GM21515 (cell line): ENCODE measurements around the gene SCO1.
A peak's percentile ranks its signal among the peaks of the same experiment; 100 is the strongest.

Experiments
- ATAC-seq: cut with Tn5 transposase; IDR thresholded peaks from one replicate; pipeline ENCODE4 v1.9.1; 2021; ENCODE audit not compliant: unreplicated experiment

The SCO1 gene

GRCh38 chr17:10657148-10657547 is 40.2 kb downstream of the SCO1 start, which contains the start of gene MYH3:
Gene MYH3, minus strand, starts transcription at chr17:10657309. Its CDS starts 2,245 bp downstream, at chr17:10655064.
- no peak for ATAC-seq

GRCh38 chr17:10653987-10654386 is 43.3 kb downstream of the SCO1 start:
- ATAC-seq: no peak

GRCh38 chr17:10652984-10653659 is 44.2 kb downstream of the SCO1 start:
- ATAC-seq: no peak

GRCh38 chr17:10651927-10652326 is 45.4 kb downstream of the SCO1 start:
- ATAC-seq: no peak

GRCh38 chr17:10649602-10650001 is 47.7 kb downstream of the SCO1 start:
- no peak for ATAC-seq

- ATAC-seq: no peak
Observed at GRCh38 chr17:10648956-10649355, 48.4 kb downstream of the SCO1 start.

- ATAC-seq: no peak
Observed at GRCh38 chr17:10648381-10648780, 49.0 kb downstream of the SCO1 start.

- peak; percentile 64 for ATAC-seq
Observed at GRCh38 chr17:10646392-10646990, 50.8 kb downstream of the SCO1 start.

- ATAC-seq: no peak
Observed at GRCh38 chr17:10640475-10640874, 56.9 kb downstream of the SCO1 start.

- no peak for ATAC-seq
Observed at GRCh38 chr17:10638151-10638550, 59.2 kb downstream of the SCO1 start.

GRCh38 chr17:10635290-10635689 is 62.0 kb downstream of the SCO1 start:
- ATAC-seq: no peak

GRCh38 chr17:10633738-10634379 is 63.5 kb downstream of the SCO1 start:
- peak; percentile 93 for ATAC-seq

GRCh38 chr17:10631701-10632100 is 65.6 kb downstream of the SCO1 start:
- ATAC-seq: no peak

GRCh38 chr17:10631048-10631700 is 66.2 kb downstream of the SCO1 start:
- no peak for ATAC-seq

GRCh38 chr17:10629706-10630105 is 67.6 kb downstream of the SCO1 start:
- no peak for ATAC-seq

- no peak for ATAC-seq
Observed at GRCh38 chr17:10628756-10629155, 68.6 kb downstream of the SCO1 start.

- no peak for ATAC-seq
Observed at GRCh38 chr17:10626390-10626789, 70.9 kb downstream of the SCO1 start.

GRCh38 chr17:10624969-10625368 is 72.4 kb downstream of the SCO1 start:
- ATAC-seq: no peak

- no peak for ATAC-seq
Observed at GRCh38 chr17:10623737-10624338, 73.5 kb downstream of the SCO1 start.

- no peak for ATAC-seq
Observed at GRCh38 chr17:10622617-10623485, 74.5 kb downstream of the SCO1 start.
